Lower leg skin (tissue), 3 donors: ENCODE results near the gene ANKRD33B.

Experiments
- POLR2A ChIP-seq, 2 donors: fragments of 450-650 bp; IDR thresholded peaks; one replicate each; pipeline ENCODE4 v1.6.1; 2016 to 2017; ENCODE audit warnings: antibody characterized with exemption in 2 of 2, mild to moderate bottlenecking in 1 of 2, moderate library complexity in 1 of 2
- TF ChIP-seq, protein P1 (sequence below), 3 donors: fragments of 450-650 bp; IDR thresholded peaks; one replicate each; pipeline ENCODE4 v1.5.1; 2016; ENCODE audit warnings: antibody characterized with exemption in 3 of 3, mild to moderate bottlenecking in 3 of 3, moderate library complexity in 2 of 3

DNA sequence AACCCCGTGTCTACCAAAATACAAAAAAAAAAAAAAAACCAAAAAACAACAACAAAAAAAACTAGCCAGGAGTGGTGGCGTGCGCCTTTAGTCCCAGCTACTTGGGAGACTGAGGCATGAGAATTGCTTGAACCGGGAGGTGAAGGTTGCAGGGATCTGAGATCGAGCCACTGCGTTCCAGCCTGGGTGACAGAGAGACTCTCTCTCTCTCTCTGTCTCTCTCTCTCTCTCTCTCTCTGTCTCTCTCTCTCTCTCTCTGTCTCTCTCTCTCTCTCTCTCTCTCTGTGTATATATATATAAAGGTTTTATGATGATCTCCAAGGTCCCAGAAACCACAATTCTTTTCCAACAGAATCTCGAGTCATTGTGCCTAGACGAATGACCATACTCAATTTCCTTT, 18.8 kb upstream of the ANKRD33B start:
- TF ChIP-seq, protein P1, sequence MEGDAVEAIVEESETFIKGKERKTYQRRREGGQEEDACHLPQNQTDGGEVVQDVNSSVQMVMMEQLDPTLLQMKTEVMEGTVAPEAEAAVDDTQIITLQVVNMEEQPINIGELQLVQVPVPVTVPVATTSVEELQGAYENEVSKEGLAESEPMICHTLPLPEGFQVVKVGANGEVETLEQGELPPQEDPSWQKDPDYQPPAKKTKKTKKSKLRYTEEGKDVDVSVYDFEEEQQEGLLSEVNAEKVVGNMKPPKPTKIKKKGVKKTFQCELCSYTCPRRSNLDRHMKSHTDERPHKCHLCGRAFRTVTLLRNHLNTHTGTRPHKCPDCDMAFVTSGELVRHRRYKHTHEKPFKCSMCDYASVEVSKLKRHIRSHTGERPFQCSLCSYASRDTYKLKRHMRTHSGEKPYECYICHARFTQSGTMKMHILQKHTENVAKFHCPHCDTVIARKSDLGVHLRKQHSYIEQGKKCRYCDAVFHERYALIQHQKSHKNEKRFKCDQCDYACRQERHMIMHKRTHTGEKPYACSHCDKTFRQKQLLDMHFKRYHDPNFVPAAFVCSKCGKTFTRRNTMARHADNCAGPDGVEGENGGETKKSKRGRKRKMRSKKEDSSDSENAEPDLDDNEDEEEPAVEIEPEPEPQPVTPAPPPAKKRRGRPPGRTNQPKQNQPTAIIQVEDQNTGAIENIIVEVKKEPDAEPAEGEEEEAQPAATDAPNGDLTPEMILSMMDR (IDR thresholded peaks at IDR 0.05): no peak
- no peak for TF ChIP-seq POLR2A (IDR thresholded peaks at IDR 0.05)
